Fibroblast of lung (primary cell): ENCODE results near the gene CLPSL2.

Experiments used
- EZH2 ChIP-seq: IDR thresholded peaks from 2 replicates; pipeline ENCODE4 v1.5.1; 2012; ENCODE audit warnings: low read length, control low read depth, mild to moderate bottlenecking; ENCODE audit errors: missing control alignments
- TF ChIP-seq, protein P1 (sequence below), 2 donors: IDR thresholded peaks in 1 of 2; conservative IDR thresholded peaks in 1 of 2; 1 replicate in 1 of 2; 2 replicates in 1 of 2; pipeline ENCODE4 v1.5.1; 2011 to 2012; ENCODE audit warnings: low read length in 2 of 2, control low read depth in 1 of 2, inconsistent platforms in 1 of 2, low read depth in 1 of 2, mild to moderate bottlenecking in 1 of 2

DNA sequence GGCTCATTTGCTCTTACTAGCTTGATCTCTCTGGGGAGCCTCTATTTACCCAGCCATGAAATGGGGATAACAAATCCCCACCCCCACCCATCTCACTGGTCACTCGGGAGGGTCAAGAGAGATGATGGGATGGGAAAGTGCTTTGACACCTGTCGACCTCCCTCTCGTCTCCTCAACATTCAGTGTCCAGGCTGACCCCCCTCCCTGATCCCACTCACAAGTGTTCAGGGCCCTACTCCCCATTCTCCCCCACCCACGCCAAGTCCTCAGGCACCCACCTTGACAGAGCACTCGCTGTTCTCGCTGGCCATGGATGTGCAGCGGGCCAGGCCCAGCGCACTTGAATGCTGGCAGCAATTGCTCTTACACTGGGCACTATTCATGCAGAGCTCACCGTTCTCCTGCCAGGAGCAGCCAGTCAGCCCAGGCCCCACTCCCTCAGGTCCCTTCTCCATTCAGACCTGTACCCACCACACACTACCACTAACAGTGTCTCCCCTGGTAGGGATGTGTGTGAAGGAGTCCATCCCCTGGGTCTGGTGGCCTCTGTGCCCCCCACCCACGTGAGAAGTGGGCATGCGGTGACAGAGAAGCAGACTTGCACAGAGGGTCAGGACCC is 19.2 kb downstream of the CLPSL2 start:
- TF ChIP-seq EZH2 = no peak
- TF ChIP-seq, protein P1, sequence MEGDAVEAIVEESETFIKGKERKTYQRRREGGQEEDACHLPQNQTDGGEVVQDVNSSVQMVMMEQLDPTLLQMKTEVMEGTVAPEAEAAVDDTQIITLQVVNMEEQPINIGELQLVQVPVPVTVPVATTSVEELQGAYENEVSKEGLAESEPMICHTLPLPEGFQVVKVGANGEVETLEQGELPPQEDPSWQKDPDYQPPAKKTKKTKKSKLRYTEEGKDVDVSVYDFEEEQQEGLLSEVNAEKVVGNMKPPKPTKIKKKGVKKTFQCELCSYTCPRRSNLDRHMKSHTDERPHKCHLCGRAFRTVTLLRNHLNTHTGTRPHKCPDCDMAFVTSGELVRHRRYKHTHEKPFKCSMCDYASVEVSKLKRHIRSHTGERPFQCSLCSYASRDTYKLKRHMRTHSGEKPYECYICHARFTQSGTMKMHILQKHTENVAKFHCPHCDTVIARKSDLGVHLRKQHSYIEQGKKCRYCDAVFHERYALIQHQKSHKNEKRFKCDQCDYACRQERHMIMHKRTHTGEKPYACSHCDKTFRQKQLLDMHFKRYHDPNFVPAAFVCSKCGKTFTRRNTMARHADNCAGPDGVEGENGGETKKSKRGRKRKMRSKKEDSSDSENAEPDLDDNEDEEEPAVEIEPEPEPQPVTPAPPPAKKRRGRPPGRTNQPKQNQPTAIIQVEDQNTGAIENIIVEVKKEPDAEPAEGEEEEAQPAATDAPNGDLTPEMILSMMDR (conservative IDR thresholded peaks at IDR 0.05 in 1 of 2, IDR thresholded peaks at IDR 0.05 in 1 of 2; ENCODE audit: low read depth in 1 of 2, low read length in 2 of 2) = no peak
